Liver (tissue), 9 donors: Measurements from ENCODE around the gene ANAPC5. TPM values are rescaled to one million over a fixed set of nuclear protein-coding genes. Genes with fewer than 3 reads are reported as not detected.

Experiments
- DNase-seq: peaks from one replicate; pipeline ENCODE4 v3.0.0-alpha.2; 2017; ENCODE audit warnings: low spot score
- H3K27ac ChIP-seq, 2 donors: one replicate each; pipeline ENCODE4 v1.7.0; 2013; ENCODE audit warnings: inconsistent platforms in 2 of 2, low read length in 2 of 2, control low read depth in 1 of 2, low read depth in 1 of 2, mild to moderate bottlenecking in 1 of 2
- H3K27me3 ChIP-seq, 4 donors: one replicate each; pipeline versions ENCODE4 v1.6.1 to v1.7.0; 2013; ENCODE audit warnings: low read length in 3 of 4, inconsistent platforms in 1 of 4, mild to moderate bottlenecking in 1 of 4, moderate library complexity in 1 of 4; ENCODE audit not compliant: control insufficient read depth in 4 of 4, insufficient read depth in 4 of 4
- H3K36me3 ChIP-seq, 4 donors: one replicate each; pipeline versions ENCODE4 v1.6.1 to v1.7.0; 2013; ENCODE audit warnings: low read length in 3 of 4, mild to moderate bottlenecking in 3 of 4, low read depth in 1 of 4, moderate library complexity in 1 of 4; ENCODE audit not compliant: control insufficient read depth in 4 of 4, insufficient read depth in 3 of 4
- H3K4me1 ChIP-seq, 4 donors: one replicate each; pipeline versions ENCODE4 v1.6.1 to v1.7.0; 2013; ENCODE audit warnings: low read length in 3 of 4, mild to moderate bottlenecking in 3 of 4, moderate library complexity in 1 of 4; ENCODE audit not compliant: control insufficient read depth in 4 of 4, insufficient read depth in 4 of 4
- H3K4me3 ChIP-seq, 3 donors: one replicate each; pipeline versions ENCODE4 v1.6.1 to v1.7.0; 2013; ENCODE audit warnings: low read length in 3 of 3, control low read depth in 1 of 3, low read depth in 1 of 3, mild to moderate bottlenecking in 1 of 3
- H3K9ac ChIP-seq, 2 donors: one replicate each; pipeline ENCODE4 v1.7.0; 2013; ENCODE audit warnings: low read length in 2 of 2, mild to moderate bottlenecking in 2 of 2, moderate library complexity in 2 of 2, control low read depth in 1 of 2, low read depth in 1 of 2
- H3K9me3 ChIP-seq, 4 donors: one replicate each; pipeline versions ENCODE4 v1.6.1 to v1.7.0; 2013; ENCODE audit warnings: low read length in 3 of 4; ENCODE audit not compliant: control insufficient read depth in 4 of 4
- EGR1 ChIP-seq, 2 donors: IDR thresholded peaks; 2 replicates each; pipeline ENCODE4 v1.6.1; 2016 to 2018; ENCODE audit warnings: antibody characterized with exemption in 2 of 2, low read depth in 2 of 2
- FOXA1 ChIP-seq: IDR thresholded peaks from 2 replicates; pipeline ENCODE4 v1.6.1; 2016; ENCODE audit warnings: antibody characterized with exemption
- FOXA2 ChIP-seq: IDR thresholded peaks from 2 replicates; pipeline ENCODE4 v1.6.1; 2016; ENCODE audit warnings: antibody characterized with exemption
- GABPA ChIP-seq, 2 donors: IDR thresholded peaks in 1 of 2; conservative IDR thresholded peaks in 1 of 2; 2 replicates each; pipeline ENCODE4 v1.6.1; 2016; ENCODE audit warnings: antibody characterized with exemption in 2 of 2, mild to moderate bottlenecking in 1 of 2, moderate library complexity in 1 of 2
- HNF4A ChIP-seq, 2 donors: conservative IDR thresholded peaks; 2 replicates each; pipeline ENCODE4 v1.6.1; 2016; ENCODE audit warnings: antibody characterized with exemption in 2 of 2, mild to moderate bottlenecking in 2 of 2
- HNF4G ChIP-seq: IDR thresholded peaks from 2 replicates; pipeline ENCODE4 v1.6.1; 2016; ENCODE audit warnings: antibody characterized with exemption
- JUND ChIP-seq, 2 donors: IDR thresholded peaks; 2 replicates each; pipeline ENCODE4 v1.6.1; 2016; ENCODE audit warnings: antibody characterized with exemption in 2 of 2
- NR2F2 ChIP-seq: IDR thresholded peaks from 2 replicates; pipeline ENCODE4 v1.6.1; 2016; ENCODE audit warnings: antibody characterized with exemption
- RAD21 ChIP-seq, 2 donors: IDR thresholded peaks; 2 replicates each; pipeline ENCODE4 v1.6.1; 2016; ENCODE audit warnings: antibody characterized with exemption in 2 of 2, mild to moderate bottlenecking in 2 of 2
- RXRA ChIP-seq, 2 donors: IDR thresholded peaks; 2 replicates each; pipeline ENCODE4 v1.6.1; 2017 to 2018; ENCODE audit warnings: antibody characterized with exemption in 2 of 2, mild to moderate bottlenecking in 1 of 2
- SP1 ChIP-seq: IDR thresholded peaks from 2 replicates; pipeline ENCODE4 v1.6.1; 2018; ENCODE audit warnings: antibody characterized with exemption, mild to moderate bottlenecking
- TAF1 ChIP-seq: conservative IDR thresholded peaks from 2 replicates; pipeline ENCODE4 v1.6.1; 2016; ENCODE audit warnings: antibody characterized with exemption, mild to moderate bottlenecking
- YY1 ChIP-seq: IDR thresholded peaks from 2 replicates; pipeline ENCODE4 v1.6.1; 2016; ENCODE audit warnings: antibody characterized with exemption, mild to moderate bottlenecking
- WGBS: extraction: QIAGEN DNeasy Blood & Tissue Kit; methylation state at CpG from one replicate; pipeline ENCODE4 v1.1.7; 2013; 5-methylcytosine and 5-hydroxymethylcytosine counted together
- polyA plus RNA-seq, 2 donors: library from polyadenylated mRNA; stranded (reverse) in 1 of 2; unstranded in 1 of 2; fragments of 200-250 nt in 1 of 2; fragments of >200 nt in 1 of 2; fragmentation: Nextera tagmentation in 1 of 2; extraction: Ambion mirVana in 1 of 2; gene quantifications; one replicate each; pipeline versions ENCODE4 v1.2.1 to v1.2.3, GENCODE V29; 2013 to 2015
- total RNA-seq, 2 donors: library from RNA; depleted of rRNA; stranded (reverse); fragments of >200 nt; gene quantifications; one replicate each; pipeline ENCODE4 v1.2.3, GENCODE V29; 2014
- TF ChIP-seq, protein P1 (sequence below): IDR thresholded peaks from 2 replicates; pipeline ENCODE4 v1.6.1; 2016; ENCODE audit warnings: antibody characterized with exemption
- TF ChIP-seq, protein P2 (sequence below): IDR thresholded peaks from 2 replicates; pipeline ENCODE4 v1.6.1; 2016; ENCODE audit warnings: antibody characterized with exemption, mild to moderate bottlenecking
- TF ChIP-seq, protein P3 (sequence below): IDR thresholded peaks from 2 replicates; pipeline ENCODE4 v1.6.1; 2016; ENCODE audit warnings: antibody characterized with exemption
- TF ChIP-seq, protein P4 (sequence below): fragments of 150-350 bp; IDR thresholded peaks from 2 replicates; pipeline ENCODE4 v1.5.1; 2017; ENCODE audit warnings: improper control_type of control experiment, low read depth, low read length; ENCODE audit not compliant: missing input control
- TF ChIP-seq, protein P5 (sequence below): IDR thresholded peaks from 2 replicates; pipeline ENCODE4 v1.6.1; 2016; ENCODE audit warnings: antibody characterized with exemption
- donor health status: healthy.
- donor health status: healthy.
- donor health status: healthy.
- donor health status: healthy.
- donor health status: healthy.

The ANAPC5 gene
- total and polyA plus RNA-seq, 4 donors = 44.1 to 111 (median 62.2) TPM

DNA sequence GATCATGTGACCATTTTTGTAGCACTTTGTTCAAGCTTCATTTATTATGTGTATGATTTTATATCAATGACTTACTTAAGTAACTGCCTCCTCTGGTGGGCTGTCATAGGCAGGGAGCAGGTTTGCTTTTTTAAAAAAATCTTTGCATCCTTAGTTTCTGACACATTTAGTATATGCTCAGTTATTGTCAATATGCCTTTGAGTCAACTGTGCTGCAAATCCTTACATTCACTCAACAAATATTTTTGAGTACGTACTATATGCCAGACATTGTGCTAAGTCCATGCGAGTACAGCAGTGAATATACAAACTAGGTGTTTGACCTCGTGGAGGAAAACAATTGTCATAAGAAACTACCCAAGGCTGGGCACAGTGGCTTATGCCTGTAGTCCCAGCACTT lies 4.4 kb upstream of the ANAPC5 start:
- H3K27me3 ChIP-seq = no peaks in the 10 kb centered on the region
- no peaks in the 10 kb centered on the region for H3K36me3 ChIP-seq
- no peak for DNase-seq
- H3K4me3 ChIP-seq = no peak overlapping the region
- no peak overlapping the region for H3K27ac ChIP-seq
- H3K4me1 ChIP-seq = peaks cover 1 to 5% (median 4%) of the 10 kb centered on the region in 4 donors
- H3K9ac ChIP-seq = no peak overlapping the region
- TF ChIP-seq, protein P1, sequence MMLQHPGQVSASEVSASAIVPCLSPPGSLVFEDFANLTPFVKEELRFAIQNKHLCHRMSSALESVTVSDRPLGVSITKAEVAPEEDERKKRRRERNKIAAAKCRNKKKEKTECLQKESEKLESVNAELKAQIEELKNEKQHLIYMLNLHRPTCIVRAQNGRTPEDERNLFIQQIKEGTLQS = no peak
- TF ChIP-seq, protein P2, sequence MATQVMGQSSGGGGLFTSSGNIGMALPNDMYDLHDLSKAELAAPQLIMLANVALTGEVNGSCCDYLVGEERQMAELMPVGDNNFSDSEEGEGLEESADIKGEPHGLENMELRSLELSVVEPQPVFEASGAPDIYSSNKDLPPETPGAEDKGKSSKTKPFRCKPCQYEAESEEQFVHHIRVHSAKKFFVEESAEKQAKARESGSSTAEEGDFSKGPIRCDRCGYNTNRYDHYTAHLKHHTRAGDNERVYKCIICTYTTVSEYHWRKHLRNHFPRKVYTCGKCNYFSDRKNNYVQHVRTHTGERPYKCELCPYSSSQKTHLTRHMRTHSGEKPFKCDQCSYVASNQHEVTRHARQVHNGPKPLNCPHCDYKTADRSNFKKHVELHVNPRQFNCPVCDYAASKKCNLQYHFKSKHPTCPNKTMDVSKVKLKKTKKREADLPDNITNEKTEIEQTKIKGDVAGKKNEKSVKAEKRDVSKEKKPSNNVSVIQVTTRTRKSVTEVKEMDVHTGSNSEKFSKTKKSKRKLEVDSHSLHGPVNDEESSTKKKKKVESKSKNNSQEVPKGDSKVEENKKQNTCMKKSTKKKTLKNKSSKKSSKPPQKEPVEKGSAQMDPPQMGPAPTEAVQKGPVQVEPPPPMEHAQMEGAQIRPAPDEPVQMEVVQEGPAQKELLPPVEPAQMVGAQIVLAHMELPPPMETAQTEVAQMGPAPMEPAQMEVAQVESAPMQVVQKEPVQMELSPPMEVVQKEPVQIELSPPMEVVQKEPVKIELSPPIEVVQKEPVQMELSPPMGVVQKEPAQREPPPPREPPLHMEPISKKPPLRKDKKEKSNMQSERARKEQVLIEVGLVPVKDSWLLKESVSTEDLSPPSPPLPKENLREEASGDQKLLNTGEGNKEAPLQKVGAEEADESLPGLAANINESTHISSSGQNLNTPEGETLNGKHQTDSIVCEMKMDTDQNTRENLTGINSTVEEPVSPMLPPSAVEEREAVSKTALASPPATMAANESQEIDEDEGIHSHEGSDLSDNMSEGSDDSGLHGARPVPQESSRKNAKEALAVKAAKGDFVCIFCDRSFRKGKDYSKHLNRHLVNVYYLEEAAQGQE = no peak
- TF ChIP-seq FOXA2 = no peak
- TF ChIP-seq, protein P3, sequence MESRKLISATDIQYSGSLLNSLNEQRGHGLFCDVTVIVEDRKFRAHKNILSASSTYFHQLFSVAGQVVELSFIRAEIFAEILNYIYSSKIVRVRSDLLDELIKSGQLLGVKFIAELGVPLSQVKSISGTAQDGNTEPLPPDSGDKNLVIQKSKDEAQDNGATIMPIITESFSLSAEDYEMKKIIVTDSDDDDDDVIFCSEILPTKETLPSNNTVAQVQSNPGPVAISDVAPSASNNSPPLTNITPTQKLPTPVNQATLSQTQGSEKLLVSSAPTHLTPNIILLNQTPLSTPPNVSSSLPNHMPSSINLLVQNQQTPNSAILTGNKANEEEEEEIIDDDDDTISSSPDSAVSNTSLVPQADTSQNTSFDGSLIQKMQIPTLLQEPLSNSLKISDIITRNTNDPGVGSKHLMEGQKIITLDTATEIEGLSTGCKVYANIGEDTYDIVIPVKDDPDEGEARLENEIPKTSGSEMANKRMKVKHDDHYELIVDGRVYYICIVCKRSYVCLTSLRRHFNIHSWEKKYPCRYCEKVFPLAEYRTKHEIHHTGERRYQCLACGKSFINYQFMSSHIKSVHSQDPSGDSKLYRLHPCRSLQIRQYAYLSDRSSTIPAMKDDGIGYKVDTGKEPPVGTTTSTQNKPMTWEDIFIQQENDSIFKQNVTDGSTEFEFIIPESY = no peak
- no peak for TF ChIP-seq EGR1 (IDR thresholded peaks at IDR 0.05; ENCODE audit: low read depth in 2 of 2)
- TF ChIP-seq TAF1 = no peak
- TF ChIP-seq YY1 = no peak
- TF ChIP-seq HNF4G = no peak
- TF ChIP-seq FOXA1 = no peak
- no peak for TF ChIP-seq RAD21 (IDR thresholded peaks at IDR 0.05)
- TF ChIP-seq, protein P4, sequence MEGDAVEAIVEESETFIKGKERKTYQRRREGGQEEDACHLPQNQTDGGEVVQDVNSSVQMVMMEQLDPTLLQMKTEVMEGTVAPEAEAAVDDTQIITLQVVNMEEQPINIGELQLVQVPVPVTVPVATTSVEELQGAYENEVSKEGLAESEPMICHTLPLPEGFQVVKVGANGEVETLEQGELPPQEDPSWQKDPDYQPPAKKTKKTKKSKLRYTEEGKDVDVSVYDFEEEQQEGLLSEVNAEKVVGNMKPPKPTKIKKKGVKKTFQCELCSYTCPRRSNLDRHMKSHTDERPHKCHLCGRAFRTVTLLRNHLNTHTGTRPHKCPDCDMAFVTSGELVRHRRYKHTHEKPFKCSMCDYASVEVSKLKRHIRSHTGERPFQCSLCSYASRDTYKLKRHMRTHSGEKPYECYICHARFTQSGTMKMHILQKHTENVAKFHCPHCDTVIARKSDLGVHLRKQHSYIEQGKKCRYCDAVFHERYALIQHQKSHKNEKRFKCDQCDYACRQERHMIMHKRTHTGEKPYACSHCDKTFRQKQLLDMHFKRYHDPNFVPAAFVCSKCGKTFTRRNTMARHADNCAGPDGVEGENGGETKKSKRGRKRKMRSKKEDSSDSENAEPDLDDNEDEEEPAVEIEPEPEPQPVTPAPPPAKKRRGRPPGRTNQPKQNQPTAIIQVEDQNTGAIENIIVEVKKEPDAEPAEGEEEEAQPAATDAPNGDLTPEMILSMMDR = no peak
- no peak for TF ChIP-seq RXRA (IDR thresholded peaks at IDR 0.05)
- no peak for TF ChIP-seq NR2F2
- no peak for TF ChIP-seq GABPA (IDR thresholded peaks at IDR 0.05 in 1 of 2, conservative IDR thresholded peaks at IDR 0.05 in 1 of 2)
- TF ChIP-seq SP1 = no peak
- TF ChIP-seq, protein P5, sequence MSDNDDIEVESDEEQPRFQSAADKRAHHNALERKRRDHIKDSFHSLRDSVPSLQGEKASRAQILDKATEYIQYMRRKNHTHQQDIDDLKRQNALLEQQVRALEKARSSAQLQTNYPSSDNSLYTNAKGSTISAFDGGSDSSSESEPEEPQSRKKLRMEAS = no peak
- no peak for TF ChIP-seq JUND (IDR thresholded peaks at IDR 0.05)
- no peak for TF ChIP-seq HNF4A (conservative IDR thresholded peaks at IDR 0.05)
- 84% methylated on average over 3 of the region's 3 CpGs for WGBS
- no peaks in the 10 kb centered on the region for H3K9me3 ChIP-seq
